Stimulated activated naive CD8-positive, alpha-beta T cell treated with anti-CD3 and anti-CD28 coated beads, Interleukin-15, Interleukin-2, amounts not matched to agents 100 U/mL and 50 U/mL, for 24 hours (primary cell): ENCODE measurements around the gene TNFAIP2.
A peak's percentile ranks its signal among the peaks of the same experiment; 100 is the strongest.
"Not testable (repeated sequence)": the region's sequence is repeated elsewhere in the genome, so short reads cannot be mapped to it uniquely, and the experiment has no call there.

Experiments used
- ATAC-seq: fragments of 150-1000 bp; cut with Tn5 transposase; one replicate; pipeline ENCODE4 v1.10.0; 2021
- DNase-seq: peaks from one replicate; pipeline ENCODE4 v3.0.0; 2021

TNFAIP2 gene

GRCh38 chr14:103107455-103107854 is 15.8 kb upstream of the TNFAIP2 start:
- no peak for ATAC-seq
- no peak for DNase-seq

- ATAC-seq, result no peak
- no peak for DNase-seq
Measured at GRCh38 chr14:103107941-103108748, 15.1 kb upstream of the TNFAIP2 start.

GRCh38 chr14:103108749-103109207 is 14.5 kb upstream of the TNFAIP2 start:
- ATAC-seq, result peak; percentile 54
- peak; percentile 62 for DNase-seq

- no peak for DNase-seq
- ATAC-seq, result no peak
Measured at GRCh38 chr14:103109535-103110441, 13.5 kb upstream of the TNFAIP2 start.

- DNase-seq (no peak), ATAC-seq (no peak)
Measured at GRCh38 chr14:103110681-103111231, 12.5 kb upstream of the TNFAIP2 start.

GRCh38 chr14:103111232-103111868 is 11.9 kb upstream of the TNFAIP2 start:
- DNase-seq, result no peak
- no peak for ATAC-seq

- no peak for ATAC-seq
- no peak for DNase-seq
Measured at GRCh38 chr14:103112400-103113243, 10.6 kb upstream of the TNFAIP2 start.

- DNase-seq (no peak), ATAC-seq (no peak)
Measured at GRCh38 chr14:103113303-103113702, 10.0 kb upstream of the TNFAIP2 start.

GRCh38 chr14:103113774-103114173 is 9.5 kb upstream of the TNFAIP2 start:
- no peak for DNase-seq
- ATAC-seq, result no peak

GRCh38 chr14:103115086-103115679 is 8.1 kb upstream of the TNFAIP2 start:
- not testable (repeated sequence) for ATAC-seq, DNase-seq

GRCh38 chr14:103115845-103116572 is 7.3 kb upstream of the TNFAIP2 start:
- no peak for ATAC-seq

GRCh38 chr14:103116636-103117035 is 6.6 kb upstream of the TNFAIP2 start:
- no peak for ATAC-seq
- DNase-seq, result no peak

More at GRCh38 chr14:103115845-103116572, 7.3 kb upstream of the TNFAIP2 start:
- no peak for DNase-seq

- not testable (repeated sequence) for ATAC-seq, DNase-seq
Measured at GRCh38 chr14:103117499-103117898, 5.8 kb upstream of the TNFAIP2 start.

GRCh38 chr14:103118018-103118662 is 5.1 kb upstream of the TNFAIP2 start:
- DNase-seq (no peak), ATAC-seq (no peak)

GRCh38 chr14:103118663-103119404 is 4.4 kb upstream of the TNFAIP2 start:
- ATAC-seq (no peak), DNase-seq (no peak)

GRCh38 chr14:103119527-103119926 is 3.7 kb upstream of the TNFAIP2 start:
- ATAC-seq, DNase-seq: not testable (repeated sequence)

- DNase-seq (no peak), ATAC-seq (no peak)
Measured at GRCh38 chr14:103121121-103121845, 2.0 kb upstream of the TNFAIP2 start.
